Effector memory CD8-positive, alpha-beta T cell (primary cell): ENCODE results near the gene COL5A2.

Experiments used
- ATAC-seq: fragments of 150-1000 bp; cut with Tn5 transposase; replicated peaks from 2 replicates; pipeline ENCODE4 v1.10.0; 2021; ENCODE audit warnings: mild to moderate bottlenecking, moderate library complexity
- DNase-seq, 3 experiments: peaks; one replicate each; pipeline ENCODE4 v3.0.0; 2021
- H3K27ac Mint-ChIP-seq, 2 donors: one replicate each; pipeline ENCODE4 v1.8.0; 2022; ENCODE audit warnings: mild to moderate bottlenecking in 2 of 2, mixed read lengths in 2 of 2, moderate library complexity in 2 of 2
- H3K27me3 Mint-ChIP-seq, 2 donors: one replicate each; pipeline ENCODE4 v1.8.0; 2022; ENCODE audit warnings: mixed read lengths in 2 of 2
- H3K36me3 Mint-ChIP-seq: one replicate; pipeline ENCODE4 v1.8.0; 2022; ENCODE audit warnings: mild to moderate bottlenecking, moderate library complexity, mixed read lengths; ENCODE audit not compliant: insufficient read depth
- H3K4me1 Mint-ChIP-seq, 2 donors: one replicate each; pipeline ENCODE4 v1.8.0; 2022; ENCODE audit warnings: low read depth in 2 of 2, mixed read lengths in 2 of 2
- H3K4me3 Mint-ChIP-seq, 2 donors: one replicate each; pipeline ENCODE4 v1.8.0; 2022; ENCODE audit warnings: mild to moderate bottlenecking in 2 of 2, mixed read lengths in 2 of 2, moderate library complexity in 2 of 2
- H3K9me3 Mint-ChIP-seq, 2 donors: one replicate each; pipeline ENCODE4 v1.8.0; 2022; ENCODE audit warnings: mixed read lengths in 2 of 2

Gene COL5A2

GRCh38 chr2:189022053-189022481, 157.5 kb downstream of the COL5A2 start:
- Mint-ChIP-seq H3K4me3 (no peak overlapping the region), H3K27ac (no peak overlapping the region), H3K36me3 (no peaks in the 10 kb centered on the region), H3K4me1 (no peaks in the 10 kb centered on the region), H3K27me3 (no peaks in the 10 kb centered on the region), H3K9me3 (peaks cover 0 to 3% of the 10 kb centered on the region in 2 donors)
- no peak for DNase-seq
- no peak for ATAC-seq

GRCh38 chr2:189020179-189020578, 159.4 kb downstream of the COL5A2 start:
- DNase-seq (no peak), ATAC-seq (no peak)
- Mint-ChIP-seq H3K4me1 (no peaks in the 10 kb centered on the region), H3K4me3 (no peak overlapping the region), H3K36me3 (no peaks in the 10 kb centered on the region), H3K27ac (no peak overlapping the region), H3K9me3 (peaks cover 0 to 4% of the 10 kb centered on the region in 2 donors), H3K27me3 (no peaks in the 10 kb centered on the region)

- DNase-seq = no peak
- H3K27ac Mint-ChIP-seq = no peak overlapping the region
- no peak overlapping the region for H3K4me3 Mint-ChIP-seq
Observed at GRCh38 chr2:189018631-189019030, 160.9 kb downstream of the COL5A2 start.

GRCh38 chr2:189016311-189016861, 163.2 kb downstream of the COL5A2 start:
- Mint-ChIP-seq H3K4me1 (no peaks in the 10 kb centered on the region), H3K27me3 (no peaks in the 10 kb centered on the region), H3K9me3 (peaks cover 0 to 3% of the 10 kb centered on the region in 2 donors), H3K36me3 (no peaks in the 10 kb centered on the region), H3K27ac (no peak overlapping the region), H3K4me3 (no peak overlapping the region)
- ATAC-seq (no peak), DNase-seq (no peak)

More at GRCh38 chr2:189018631-189019030, 160.9 kb downstream of the COL5A2 start:
- no peak for ATAC-seq
- no peaks in the 10 kb centered on the region for H3K27me3 Mint-ChIP-seq
- no peaks in the 10 kb centered on the region for H3K4me1 Mint-ChIP-seq
- H3K9me3 Mint-ChIP-seq = peaks cover 0 to 3% of the 10 kb centered on the region in 2 donors
- H3K36me3 Mint-ChIP-seq = no peaks in the 10 kb centered on the region

GRCh38 chr2:189015359-189015758, 164.2 kb downstream of the COL5A2 start:
- Mint-ChIP-seq H3K27ac (no peak overlapping the region), H3K27me3 (no peaks in the 10 kb centered on the region), H3K9me3 (peaks cover 0 to 3% of the 10 kb centered on the region in 2 donors), H3K4me1 (no peaks in the 10 kb centered on the region), H3K36me3 (no peaks in the 10 kb centered on the region), H3K4me3 (no peak overlapping the region)
- ATAC-seq (no peak), DNase-seq (no peak)

GRCh38 chr2:189014449-189015138, 165.0 kb downstream of the COL5A2 start:
- ATAC-seq (no peak), DNase-seq (no peak)
- peaks cover 0 to 3% of the 10 kb centered on the region in 2 donors for H3K9me3 Mint-ChIP-seq
- H3K36me3 Mint-ChIP-seq = no peaks in the 10 kb centered on the region
- H3K27me3 Mint-ChIP-seq = no peaks in the 10 kb centered on the region
- H3K27ac Mint-ChIP-seq = no peak overlapping the region
- no peak overlapping the region for H3K4me3 Mint-ChIP-seq
- no peaks in the 10 kb centered on the region for H3K4me1 Mint-ChIP-seq

DNA sequence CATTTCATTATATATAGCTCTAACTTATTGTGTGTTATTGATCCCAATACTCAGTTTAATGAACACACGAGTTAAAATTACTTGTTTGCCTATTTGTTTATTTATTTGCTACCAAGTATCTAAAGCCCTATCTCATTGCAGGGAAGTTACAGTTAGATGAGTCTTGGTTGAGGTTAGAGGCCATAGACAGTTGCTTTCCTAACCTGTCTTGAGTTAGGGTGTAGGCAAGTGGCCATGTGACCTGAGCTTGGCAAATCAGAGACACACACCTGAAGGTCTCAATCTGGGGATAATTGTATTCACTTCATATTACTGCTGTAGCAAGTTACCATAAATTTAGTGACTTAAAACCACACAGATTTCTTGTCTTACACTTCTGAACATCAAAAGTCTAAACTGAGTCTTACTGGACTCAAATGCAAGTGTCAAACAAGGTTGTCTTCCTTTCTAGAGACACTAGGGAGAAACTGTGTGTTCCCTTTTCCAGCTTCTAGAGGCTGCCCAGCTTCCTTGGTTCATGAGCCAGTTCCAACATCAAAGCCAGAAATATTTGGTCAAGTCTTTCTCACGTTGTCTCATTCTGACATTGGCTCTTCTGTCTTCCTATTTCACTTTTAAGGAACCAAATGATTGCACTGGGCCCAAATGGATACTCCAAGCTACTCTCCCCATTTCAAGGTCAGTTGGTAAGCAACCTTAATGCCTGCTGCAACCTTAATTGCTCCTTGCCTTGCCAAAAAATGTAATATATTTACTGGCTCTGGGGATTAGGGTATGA, 165.7 kb downstream of the COL5A2 start:
- Mint-ChIP-seq H3K27ac (no peak overlapping the region), H3K9me3 (peaks cover 0 to 3% of the 10 kb centered on the region in 2 donors), H3K36me3 (no peaks in the 10 kb centered on the region), H3K27me3 (no peaks in the 10 kb centered on the region), H3K4me3 (no peak overlapping the region), H3K4me1 (no peaks in the 10 kb centered on the region)
- DNase-seq (no peak), ATAC-seq (no peak)

GRCh38 chr2:189013031-189013430, 166.5 kb downstream of the COL5A2 start:
- ATAC-seq (no peak), DNase-seq (no peak)
- no peaks in the 10 kb centered on the region for H3K27me3 Mint-ChIP-seq
- H3K4me3 Mint-ChIP-seq = no peak overlapping the region
- no peaks in the 10 kb centered on the region for H3K36me3 Mint-ChIP-seq
- no peak overlapping the region for H3K27ac Mint-ChIP-seq
- H3K4me1 Mint-ChIP-seq = no peaks in the 10 kb centered on the region
- H3K9me3 Mint-ChIP-seq = peaks cover 0 to 3% of the 10 kb centered on the region in 2 donors

- Mint-ChIP-seq H3K27me3 (no peaks in the 10 kb centered on the region), H3K4me3 (no peak overlapping the region), H3K36me3 (no peaks in the 10 kb centered on the region), H3K4me1 (no peaks in the 10 kb centered on the region), H3K9me3 (peaks cover 0 to 3% of the 10 kb centered on the region in 2 donors), H3K27ac (no peak overlapping the region)
- DNase-seq (no peak), ATAC-seq (no peak)
Observed at GRCh38 chr2:189012351-189012750, 167.2 kb downstream of the COL5A2 start.

GRCh38 chr2:189010536-189010935, 169.0 kb downstream of the COL5A2 start:
- Mint-ChIP-seq H3K27ac (no peak overlapping the region), H3K36me3 (no peaks in the 10 kb centered on the region), H3K9me3 (no peaks in the 10 kb centered on the region), H3K4me3 (no peak overlapping the region), H3K27me3 (no peaks in the 10 kb centered on the region), H3K4me1 (no peaks in the 10 kb centered on the region)
- ATAC-seq (no peak), DNase-seq (no peak)

DNA sequence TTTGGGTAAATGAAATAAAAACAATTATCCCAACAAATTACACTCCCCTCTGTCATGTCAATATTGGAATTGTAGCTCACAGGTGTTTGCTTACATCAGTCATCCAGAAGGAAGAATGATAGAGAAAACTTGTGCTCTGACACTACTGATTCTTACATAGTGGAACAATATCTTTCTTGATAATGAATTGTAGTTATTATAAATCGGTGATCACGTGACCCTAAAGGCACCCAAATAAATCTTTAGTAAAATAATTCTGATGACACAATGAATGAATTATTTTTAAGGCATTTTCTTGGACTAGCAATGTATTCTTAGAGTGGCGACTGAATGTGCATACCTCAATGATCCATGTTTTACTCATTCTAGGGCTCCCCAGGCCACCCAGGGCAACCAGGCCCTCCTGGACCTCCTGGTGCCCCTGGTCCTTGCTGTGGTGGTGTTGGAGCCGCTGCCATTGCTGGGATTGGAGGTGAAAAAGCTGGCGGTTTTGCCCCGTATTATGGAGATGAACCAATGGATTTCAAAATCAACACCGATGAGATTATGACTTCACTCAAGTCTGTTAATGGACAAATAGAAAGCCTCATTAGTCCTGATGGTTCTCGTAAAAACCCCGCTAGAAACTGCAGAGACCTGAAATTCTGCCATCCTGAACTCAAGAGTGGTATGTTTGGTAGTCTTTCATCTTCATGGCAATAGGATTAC, 170.9 kb downstream of the COL5A2 start:
- H3K9me3 Mint-ChIP-seq = no peaks in the 10 kb centered on the region
- no peaks in the 10 kb centered on the region for H3K4me1 Mint-ChIP-seq

GRCh38 chr2:189002079-189002478, 177.5 kb downstream of the COL5A2 start:
- Mint-ChIP-seq H3K27ac (no peak overlapping the region), H3K27me3 (no peaks in the 10 kb centered on the region), H3K4me1 (no peaks in the 10 kb centered on the region), H3K4me3 (no peak overlapping the region), H3K9me3 (no peaks in the 10 kb centered on the region), H3K36me3 (peaks cover 2% of the 10 kb centered on the region)
- ATAC-seq (no peak), DNase-seq (no peak)

More for the DNA sequence above, 170.9 kb downstream of the COL5A2 start:
- no peak overlapping the region for H3K27ac Mint-ChIP-seq
- DNase-seq = no peak
- ATAC-seq = no peak
- H3K27me3 Mint-ChIP-seq = no peaks in the 10 kb centered on the region
- H3K4me3 Mint-ChIP-seq = no peak overlapping the region
- H3K36me3 Mint-ChIP-seq = no peaks in the 10 kb centered on the region

GRCh38 chr2:189000221-189000620, 179.3 kb downstream of the COL5A2 start:
- Mint-ChIP-seq H3K4me3 (no peak overlapping the region), H3K36me3 (peaks cover 2% of the 10 kb centered on the region), H3K27me3 (no peaks in the 10 kb centered on the region), H3K4me1 (no peaks in the 10 kb centered on the region), H3K27ac (no peak overlapping the region), H3K9me3 (no peaks in the 10 kb centered on the region)
- ATAC-seq (no peak), DNase-seq (no peak)
